ENCODE measurements around the gene MYL7. TPM values are rescaled to one million over a fixed set of nuclear protein-coding genes. Genes with fewer than 3 reads are reported as not detected.

The MYL7 gene
- total RNA-seq, 1 donor from 2014 or later, result 518 TPM

DNA sequence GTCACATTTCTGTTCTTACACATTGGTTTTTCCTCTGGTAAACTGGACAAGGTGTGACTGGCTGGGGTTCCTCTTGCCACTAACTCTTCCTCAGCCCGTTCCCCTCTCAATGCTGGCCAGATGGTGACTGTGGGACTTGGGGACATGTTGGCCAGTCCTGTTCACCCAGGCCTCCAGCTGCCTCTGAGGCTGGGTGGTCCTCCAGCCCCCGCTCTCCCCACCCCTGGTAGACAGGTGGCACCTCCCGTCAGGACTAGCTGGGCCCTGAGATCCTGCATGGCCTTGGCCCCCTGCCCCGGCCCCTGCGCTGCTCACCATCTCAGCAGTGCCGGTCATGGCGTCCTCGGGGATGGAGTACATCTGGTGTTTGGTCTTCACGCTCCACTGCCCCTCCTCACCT is 10.8 kb upstream of the MYL7 start:
- DNase-seq, result no peak
- Histone ChIP-seq H3K4me1 (no peaks in the 10 kb centered on the region), H3K9me3 (replicated peaks) (no peaks in the 10 kb centered on the region), H3K27ac (replicated peaks) (no peak overlapping the region), H3K4me3 (no peak overlapping the region), H3K27me3 (ENCODE audit: low read depth) (peaks cover 7% of the 10 kb centered on the region), H3K36me3 (no peaks in the 10 kb centered on the region)
- intact Hi-C loops (cut with micrococcal nuclease), result no loop called here
- TF ChIP-seq CTCF (IDR thresholded peaks at IDR 0.05; ENCODE audit: borderline replicate concordance), result no peak

GRCh38 chr7:44150966-44151941 is 10.1 kb upstream of the MYL7 start:
- H3K4me3 ChIP-seq, result no peak overlapping the region
- DNase-seq, result no peak
- peaks cover 13% of the 10 kb centered on the region for H3K27me3 ChIP-seq (ENCODE audit: low read depth)
- H3K4me1 ChIP-seq, result peaks cover 6% of the 10 kb centered on the region
- no peaks in the 10 kb centered on the region for H3K9me3 ChIP-seq (replicated peaks)
- no peak for TF ChIP-seq CTCF (IDR thresholded peaks at IDR 0.05; ENCODE audit: borderline replicate concordance)
- H3K36me3 ChIP-seq, result no peaks in the 10 kb centered on the region
- intact Hi-C loops (cut with micrococcal nuclease), result no loop called here
- H3K27ac ChIP-seq (replicated peaks), result no peak overlapping the region

DNA sequence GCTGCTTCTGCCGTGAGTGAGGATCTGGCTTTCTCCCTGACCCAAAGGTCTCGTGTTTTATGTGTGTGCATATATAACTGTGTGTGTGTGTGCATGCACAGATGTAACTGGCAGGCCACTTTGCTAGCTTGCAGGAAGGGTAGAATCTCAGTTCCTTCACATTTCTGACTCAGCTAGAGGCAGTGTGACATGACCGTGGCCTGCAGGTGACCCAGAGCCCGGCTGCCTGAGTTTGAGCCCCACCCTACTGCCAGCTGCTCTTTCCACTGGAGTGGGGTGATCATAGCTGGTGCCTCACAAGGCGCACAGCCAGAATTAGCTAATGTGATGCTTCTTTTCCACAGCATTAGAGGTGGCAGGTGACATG is 9.3 kb upstream of the MYL7 start:
- TF ChIP-seq CTCF (IDR thresholded peaks at IDR 0.05; ENCODE audit: borderline replicate concordance), result no peak
- intact Hi-C loops (cut with micrococcal nuclease), result no loop called here
- H3K27ac ChIP-seq (replicated peaks), result no peak overlapping the region
- no peak overlapping the region for H3K4me3 ChIP-seq
- no peaks in the 10 kb centered on the region for H3K9me3 ChIP-seq (replicated peaks)
- peaks cover 21% of the 10 kb centered on the region for H3K27me3 ChIP-seq (ENCODE audit: low read depth)
- no peak for DNase-seq
- H3K36me3 ChIP-seq, result no peaks in the 10 kb centered on the region
- peaks cover 13% of the 10 kb centered on the region for H3K4me1 ChIP-seq

DNA sequence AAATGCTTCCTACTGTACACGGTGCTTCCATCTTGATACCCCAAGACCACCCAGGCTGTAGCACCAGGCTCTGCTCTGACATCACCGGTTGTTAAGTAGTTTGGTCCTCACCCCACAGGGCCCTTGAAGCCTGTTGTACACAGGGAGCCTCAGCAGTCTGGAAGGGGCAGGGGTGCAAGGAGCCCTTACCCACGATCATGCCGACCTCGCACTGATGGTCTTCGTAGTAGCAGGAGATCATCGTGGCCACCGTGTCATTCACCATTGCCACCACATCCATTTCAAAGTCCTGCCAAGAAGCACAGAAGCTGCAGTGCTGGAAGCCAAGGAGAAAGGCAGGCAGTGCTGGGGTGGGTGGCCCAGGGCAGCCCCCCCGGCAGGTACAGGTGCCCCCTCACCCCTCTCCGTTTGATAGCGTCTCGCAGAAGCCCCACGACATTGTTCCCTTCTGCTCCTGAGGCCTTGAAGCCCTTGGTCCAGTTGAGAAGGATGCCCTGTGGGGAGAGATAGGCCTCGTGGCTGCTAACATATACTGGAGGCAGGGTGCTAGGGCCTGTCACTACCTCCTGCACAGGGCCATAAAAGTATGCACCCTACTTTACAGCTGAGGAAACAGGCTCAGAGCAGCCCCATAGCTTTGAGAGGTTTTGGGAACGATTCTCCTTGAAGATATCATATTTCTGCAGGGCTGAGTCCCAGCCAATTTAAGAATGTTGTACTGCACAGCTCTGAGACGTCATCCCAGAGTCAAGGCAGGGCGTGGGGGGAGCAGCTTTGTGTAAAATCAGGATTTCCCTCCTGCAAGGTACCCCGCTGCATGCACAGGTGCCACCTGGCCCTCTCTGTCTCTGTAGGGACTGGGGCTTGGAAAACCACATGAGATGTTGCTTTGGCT is 8.7 kb upstream of the MYL7 start:
- H3K9me3 ChIP-seq (replicated peaks), result no peaks in the 10 kb centered on the region
- intact Hi-C loops (cut with micrococcal nuclease), result no loop called here
- no peak for TF ChIP-seq CTCF (IDR thresholded peaks at IDR 0.05; ENCODE audit: borderline replicate concordance)
- H3K4me3 ChIP-seq, result no peak overlapping the region
- DNase-seq, result no peak
- H3K27me3 ChIP-seq (ENCODE audit: low read depth), result peaks cover 25% of the 10 kb centered on the region
- no peak overlapping the region for H3K27ac ChIP-seq (replicated peaks)
- peaks cover 18% of the 10 kb centered on the region for H3K4me1 ChIP-seq
- no peaks in the 10 kb centered on the region for H3K36me3 ChIP-seq

DNA sequence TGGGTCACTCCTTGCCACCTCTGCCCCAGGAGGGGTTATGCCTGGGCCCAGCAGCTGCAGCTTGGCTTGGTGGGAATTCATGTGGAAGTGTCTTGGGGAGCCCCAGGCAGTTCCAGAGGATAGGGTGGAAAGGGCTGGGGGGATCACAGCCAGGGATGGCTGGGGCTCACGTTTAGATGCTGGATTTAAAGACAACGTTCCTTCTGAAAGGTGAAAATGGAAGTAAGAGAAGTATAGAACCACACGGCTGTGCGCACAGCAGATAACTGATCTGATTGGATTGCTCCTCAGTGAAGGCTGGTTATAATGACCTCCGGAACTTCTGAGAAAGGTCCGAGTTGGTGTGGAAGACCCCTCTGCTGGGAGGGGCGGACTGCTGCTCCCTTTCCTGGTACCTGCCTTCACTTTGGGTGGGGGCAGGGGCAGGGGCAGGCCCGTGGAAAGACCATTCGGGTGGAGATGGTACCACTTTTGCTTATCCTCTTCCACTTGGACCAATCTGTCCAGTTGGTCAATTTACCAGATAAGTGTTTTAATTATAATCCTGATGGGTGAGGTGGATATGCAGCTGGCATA is 7.9 kb upstream of the MYL7 start:
- peaks cover 18% of the 10 kb centered on the region for H3K4me1 ChIP-seq
- H3K27me3 ChIP-seq (ENCODE audit: low read depth), result peaks cover 25% of the 10 kb centered on the region
- H3K9me3 ChIP-seq (replicated peaks), result no peaks in the 10 kb centered on the region
- no peak overlapping the region for H3K27ac ChIP-seq (replicated peaks)
- intact Hi-C loops (cut with micrococcal nuclease), result no loop called here
- no peak for DNase-seq
- H3K36me3 ChIP-seq, result no peaks in the 10 kb centered on the region
- no peak for TF ChIP-seq CTCF (IDR thresholded peaks at IDR 0.05; ENCODE audit: borderline replicate concordance)
- no peak overlapping the region for H3K4me3 ChIP-seq
